CD4-positive, CD25-positive, alpha-beta regulatory T cell (primary cell): Measurements from ENCODE around the gene MRPS35. TPM values are rescaled to one million over a fixed set of nuclear protein-coding genes. Genes with fewer than 3 reads are reported as not detected.

Experiments
- ATAC-seq, 2 donors: fragments of 150-1000 bp; cut with Tn5 transposase; one replicate each; pipeline ENCODE4 v1.10.0; 2021; ENCODE audit warnings: low read depth in 2 of 2, moderate number of reproducible peaks in 2 of 2, moderate library complexity in 1 of 2
- DNase-seq, 3 donors: peaks; one replicate each; pipeline versions ENCODE4 v3.0.0 to v3.0.0-alpha.2; 2012 to 2022; ENCODE audit warnings: mixed read lengths in 1 of 3
- H3K27ac ChIP-seq: one replicate; pipeline ENCODE4 v1.7.0; 2013; ENCODE audit warnings: mild to moderate bottlenecking, low read length; ENCODE audit not compliant: insufficient read depth, poor library complexity, severe bottlenecking
- H3K27me3 ChIP-seq: one replicate; pipeline ENCODE4 v1.7.0; 2013; ENCODE audit warnings: low read length; ENCODE audit not compliant: control insufficient read depth, insufficient read depth
- H3K36me3 ChIP-seq: one replicate; pipeline ENCODE4 v1.7.0; 2013; ENCODE audit warnings: mild to moderate bottlenecking, low read length, moderate library complexity; ENCODE audit not compliant: control insufficient read depth, insufficient read depth
- H3K4me1 ChIP-seq: 2 replicates; pipeline ENCODE4 v1.7.0; 2013; ENCODE audit warnings: mild to moderate bottlenecking, low read length; ENCODE audit not compliant: insufficient read depth, control insufficient read depth, poor library complexity, severe bottlenecking
- H3K4me3 ChIP-seq: one replicate; pipeline ENCODE4 v1.7.0; 2013; ENCODE audit warnings: low read depth, mild to moderate bottlenecking, low read length, moderate library complexity
- H3K9me3 ChIP-seq, 2 experiments: 1 replicate in 1 of 2; 2 replicates in 1 of 2; pipeline ENCODE4 v1.7.0; 2013; ENCODE audit warnings: low read length in 2 of 2, mild to moderate bottlenecking in 1 of 2, moderate library complexity in 1 of 2; ENCODE audit not compliant: control insufficient read depth in 2 of 2
- H3K27ac Mint-ChIP-seq, 3 donors: one replicate each; pipeline ENCODE4 v1.8.0; 2020 to 2022; ENCODE audit warnings: mild to moderate bottlenecking in 3 of 3, mixed read lengths in 3 of 3, moderate library complexity in 2 of 3
- H3K27me3 Mint-ChIP-seq: one replicate; pipeline ENCODE4 v1.8.0; 2022; ENCODE audit warnings: mild to moderate bottlenecking, mixed read lengths
- H3K36me3 Mint-ChIP-seq: one replicate; pipeline ENCODE4 v1.8.0; 2020; ENCODE audit warnings: mixed read lengths
- H3K4me1 Mint-ChIP-seq, 4 donors: one replicate each; pipeline ENCODE4 v1.8.0; 2020 to 2022; ENCODE audit warnings: mixed read lengths in 4 of 4, mild to moderate bottlenecking in 1 of 4
- H3K4me3 Mint-ChIP-seq, 4 donors: one replicate each; pipeline ENCODE4 v1.8.0; 2020 to 2022; ENCODE audit warnings: mild to moderate bottlenecking in 4 of 4, mixed read lengths in 4 of 4, moderate library complexity in 3 of 4
- H3K9me3 Mint-ChIP-seq, 7 donors: one replicate each; pipeline ENCODE4 v1.8.0; 2020 to 2022; ENCODE audit warnings: mixed read lengths in 7 of 7, mild to moderate bottlenecking in 3 of 7, moderate library complexity in 2 of 7
- polyA plus RNA-seq, 4 donors: library from polyadenylated mRNA; unstranded; fragments of 300-500 nt; fragmentation: Illumina TruSeq; gene quantifications; one replicate each; pipeline ENCODE4 v1.2.3, GENCODE V29; 2021
- total RNA-seq: library from RNA; stranded (reverse); gene quantifications from one replicate; pipeline ENCODE4 v1.2.3, GENCODE V29; 2022

Gene MRPS35
- total and polyA plus RNA-seq, 5 donors from 2014 or later: 17.8 to 74.2 (median 67.1) TPM

GRCh38 chr12:27696293-27696652 is 14.4 kb upstream of the MRPS35 start, which contains the start of gene REP15:
REP15 (plus strand) TSS chr12:27696447; CDS start chr12:27696563, 116 bp downstream.
- Histone ChIP-seq H3K4me3 (no peak within 1 kb of the TSS), H3K4me1 (no peaks in the 10 kb centered on the region), H3K9me3 (no peaks in the 10 kb centered on the region), H3K36me3 (no peaks in the 10 kb centered on the region), H3K27ac (no peak within 1 kb of the TSS), H3K27me3 (peaks cover 4% of the 10 kb centered on the region)
- Mint-ChIP-seq H3K9me3 (no peaks in the 10 kb centered on the region), H3K4me1 (no peaks in the 10 kb centered on the region), H3K4me3 (no peak within 1 kb of the TSS), H3K27me3 (no peaks in the 10 kb centered on the region), H3K27ac (no peak within 1 kb of the TSS), H3K36me3 (no peaks in the 10 kb centered on the region)
- DNase-seq (no peak), ATAC-seq (no peak)

GRCh38 chr12:27696864-27697564 is 13.6 kb upstream of the MRPS35 start:
- H3K27me3 ChIP-seq: peaks cover 4% of the 10 kb centered on the region
- H3K4me3 Mint-ChIP-seq: no peak overlapping the region
- no peaks in the 10 kb centered on the region for H3K9me3 Mint-ChIP-seq
- ATAC-seq: no peak
- H3K9me3 ChIP-seq: no peaks in the 10 kb centered on the region
- H3K27me3 Mint-ChIP-seq: no peaks in the 10 kb centered on the region
- no peak overlapping the region for H3K4me3 ChIP-seq
- no peak overlapping the region for H3K27ac Mint-ChIP-seq
- DNase-seq: no peak
- H3K27ac ChIP-seq: no peak overlapping the region
- H3K4me1 Mint-ChIP-seq: no peaks in the 10 kb centered on the region
- H3K36me3 Mint-ChIP-seq: no peaks in the 10 kb centered on the region
- no peaks in the 10 kb centered on the region for H3K36me3 ChIP-seq
- H3K4me1 ChIP-seq: no peaks in the 10 kb centered on the region

GRCh38 chr12:27703720-27704452 is 6.7 kb upstream of the MRPS35 start:
- DNase-seq (peak; percentile 49 to 80 (median 66)), ATAC-seq (peak; percentile 89 to 94)
- no peaks in the 10 kb centered on the region for H3K9me3 ChIP-seq
- no peaks in the 10 kb centered on the region for H3K36me3 ChIP-seq
- no peak overlapping the region for H3K27ac ChIP-seq
- Mint-ChIP-seq H3K27me3 (peaks cover 18% of the 10 kb centered on the region), H3K36me3 (no peaks in the 10 kb centered on the region), H3K27ac (no peak overlapping the region), H3K4me1 (no peaks in the 10 kb centered on the region), H3K9me3 (no peaks in the 10 kb centered on the region), H3K4me3 (no peak overlapping the region)
- H3K4me1 ChIP-seq: no peaks in the 10 kb centered on the region
- H3K4me3 ChIP-seq: no peak overlapping the region
- H3K27me3 ChIP-seq: peaks cover 5% of the 10 kb centered on the region

- no peaks in the 10 kb centered on the region for H3K36me3 ChIP-seq
- no peak for DNase-seq
- Mint-ChIP-seq H3K27me3 (peaks cover 18% of the 10 kb centered on the region), H3K27ac (no peak overlapping the region), H3K9me3 (no peaks in the 10 kb centered on the region), H3K4me3 (peak overlapping the region in 1 of 4 donors; percentile 13), H3K36me3 (no peaks in the 10 kb centered on the region), H3K4me1 (peaks cover 0 to 5% (median 2%) of the 10 kb centered on the region in 4 donors)
- H3K27ac ChIP-seq: no peak overlapping the region
- H3K4me1 ChIP-seq: peaks cover 6% of the 10 kb centered on the region
- H3K4me3 ChIP-seq: no peak overlapping the region
- H3K9me3 ChIP-seq: no peaks in the 10 kb centered on the region
- no peak for ATAC-seq
- H3K27me3 ChIP-seq: peaks cover 5% of the 10 kb centered on the region
These were observed 5.4 kb upstream of the MRPS35 start for GRCh38 chr12:27705263-27705662.

GRCh38 chr12:27707216-27707615 is 3.4 kb upstream of the MRPS35 start:
- Histone ChIP-seq H3K4me1 (peaks cover 21% of the 10 kb centered on the region), H3K27me3 (peaks cover 5% of the 10 kb centered on the region), H3K36me3 (no peaks in the 10 kb centered on the region), H3K4me3 (no peak overlapping the region), H3K27ac (no peak overlapping the region), H3K9me3 (no peaks in the 10 kb centered on the region)
- Mint-ChIP-seq H3K4me1 (peaks cover 3 to 21% (median 15%) of the 10 kb centered on the region in 4 donors), H3K27me3 (peaks cover 18% of the 10 kb centered on the region), H3K9me3 (no peaks in the 10 kb centered on the region), H3K27ac (no peak overlapping the region), H3K36me3 (no peaks in the 10 kb centered on the region), H3K4me3 (peak overlapping the region in 2 of 4 donors; percentile 45 to 48)
- DNase-seq: no peak
- no peak for ATAC-seq

GRCh38 chr12:27709212-27709931 is 1.3 kb upstream of the MRPS35 start:
- Histone ChIP-seq H3K4me3 (no peak overlapping the region), H3K27ac (no peak overlapping the region)
- no peak overlapping the region for H3K27ac Mint-ChIP-seq

GRCh38 chr12:27709932-27710591 is 570 bp upstream of the MRPS35 start:
- Mint-ChIP-seq H3K4me3 (peak overlapping the region; percentile 90 to 97 (median 96)), H3K4me1 (peaks cover 9 to 43% (median 31%) of the 10 kb centered on the region in 4 donors), H3K36me3 (no peaks in the 10 kb centered on the region), H3K27me3 (peaks cover 6% of the 10 kb centered on the region), H3K9me3 (no peaks in the 10 kb centered on the region), H3K27ac (peak overlapping the region; percentile 95 to 97 (median 96))
- Histone ChIP-seq H3K9me3 (no peaks in the 10 kb centered on the region), H3K27me3 (peaks cover 5% of the 10 kb centered on the region), H3K4me1 (peaks cover 27% of the 10 kb centered on the region), H3K4me3 (peak overlapping the region; percentile 93), H3K27ac (peak overlapping the region; percentile 70), H3K36me3 (peaks cover 2% of the 10 kb centered on the region)
- DNase-seq: no peak
- ATAC-seq: peak; percentile 27 to 33

More at GRCh38 chr12:27709212-27709931, 1.3 kb upstream of the MRPS35 start:
- DNase-seq: no peak
- peak overlapping the region; percentile 66 to 97 (median 96) for H3K4me3 Mint-ChIP-seq
- Histone ChIP-seq H3K27me3 (peaks cover 5% of the 10 kb centered on the region), H3K36me3 (no peaks in the 10 kb centered on the region), H3K9me3 (no peaks in the 10 kb centered on the region), H3K4me1 (peaks cover 27% of the 10 kb centered on the region)
- peaks cover 5 to 40% (median 29%) of the 10 kb centered on the region in 4 donors for H3K4me1 Mint-ChIP-seq
- no peak for ATAC-seq
- H3K9me3 Mint-ChIP-seq: no peaks in the 10 kb centered on the region
- H3K36me3 Mint-ChIP-seq: no peaks in the 10 kb centered on the region
- H3K27me3 Mint-ChIP-seq: peaks cover 6% of the 10 kb centered on the region
